CD4-positive, alpha-beta T cell treated with Interleukin-12 subunit alpha and Interleukin-12 subunit beta, for 1 hour (primary cell): ENCODE results near the gene FRAS1.

Experiments
- DNase-seq: peaks from one replicate; pipeline ENCODE4 v3.0.0-alpha.2; 2020

FRAS1 gene

GRCh38 chr4:78379991-78380729 lies 323.0 kb downstream of the FRAS1 start:
- DNase-seq, result no peak

- no peak for DNase-seq
Observed at GRCh38 chr4:78386679-78387078, 329.6 kb downstream of the FRAS1 start.

DNA sequence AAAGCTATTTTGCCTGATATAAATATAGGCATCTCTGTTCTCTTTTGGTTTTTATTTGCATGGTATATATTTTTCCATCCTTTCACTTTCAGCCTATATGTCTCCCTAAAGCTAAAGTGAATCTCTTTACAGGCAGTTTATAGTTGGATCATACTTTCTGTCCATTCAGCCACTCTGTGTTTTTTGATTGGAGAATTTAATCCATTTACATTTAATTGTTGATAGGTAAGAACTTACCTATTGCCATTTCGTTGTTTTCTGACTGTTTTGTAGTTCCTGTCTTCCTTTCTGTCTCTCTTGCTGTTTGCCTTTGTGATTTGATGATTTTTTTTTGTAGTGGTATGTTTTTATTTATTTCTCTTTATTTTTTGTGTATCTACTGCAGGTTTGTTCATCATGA lies 338.5 kb downstream of the FRAS1 start:
- DNase-seq, result no peak

GRCh38 chr4:78396613-78397291 lies 339.6 kb downstream of the FRAS1 start:
- DNase-seq, result no peak

- no peak for DNase-seq
Observed at GRCh38 chr4:78397292-78397630, 340.1 kb downstream of the FRAS1 start.

DNA sequence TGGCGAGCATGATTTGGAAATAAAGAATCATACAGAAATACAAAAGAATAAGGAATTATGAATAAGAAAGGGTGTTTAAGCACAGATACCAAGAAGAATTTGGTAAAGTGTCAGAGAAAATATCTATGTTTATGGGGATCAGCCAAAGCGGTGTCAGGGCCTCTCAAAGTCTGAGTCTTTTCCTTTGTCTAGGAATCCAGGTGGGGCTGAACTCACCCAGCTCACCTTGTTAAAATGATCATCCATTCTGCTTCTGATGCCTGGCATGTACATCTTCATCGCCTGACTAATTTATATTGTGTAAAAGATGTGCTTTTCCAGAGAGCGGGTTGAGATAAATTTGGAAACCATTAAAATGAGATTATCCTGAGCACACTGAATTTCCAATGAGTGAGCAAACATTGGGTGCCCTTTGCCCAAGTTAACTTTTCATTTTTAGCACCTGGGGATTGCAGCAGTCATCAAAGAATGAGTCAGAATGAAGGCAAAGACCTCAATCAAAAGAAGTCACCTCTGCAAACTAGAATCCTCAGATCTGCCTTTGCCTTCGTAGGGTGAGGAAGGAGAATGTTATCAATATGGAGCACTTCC lies 352.6 kb downstream of the FRAS1 start:
- DNase-seq, result no peak

DNA sequence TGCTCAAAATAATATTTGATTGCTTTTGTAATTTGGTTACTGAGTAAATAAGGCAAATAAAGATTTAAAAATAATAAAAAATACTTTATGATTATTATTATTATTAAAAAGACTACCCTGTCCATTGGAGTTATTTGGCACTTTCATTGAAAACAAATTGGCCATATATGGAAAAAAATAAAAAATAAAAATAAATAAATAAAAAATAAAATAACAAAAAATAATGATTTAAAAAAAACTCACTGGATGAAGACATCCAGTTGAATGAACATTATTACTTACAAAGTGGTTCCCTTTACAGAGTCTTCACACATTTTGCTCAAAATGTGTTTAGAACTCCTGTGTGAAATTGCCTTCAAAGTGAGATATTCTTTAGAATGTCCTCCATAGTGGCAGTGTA lies 353.1 kb downstream of the FRAS1 start:
- no peak for DNase-seq

DNA sequence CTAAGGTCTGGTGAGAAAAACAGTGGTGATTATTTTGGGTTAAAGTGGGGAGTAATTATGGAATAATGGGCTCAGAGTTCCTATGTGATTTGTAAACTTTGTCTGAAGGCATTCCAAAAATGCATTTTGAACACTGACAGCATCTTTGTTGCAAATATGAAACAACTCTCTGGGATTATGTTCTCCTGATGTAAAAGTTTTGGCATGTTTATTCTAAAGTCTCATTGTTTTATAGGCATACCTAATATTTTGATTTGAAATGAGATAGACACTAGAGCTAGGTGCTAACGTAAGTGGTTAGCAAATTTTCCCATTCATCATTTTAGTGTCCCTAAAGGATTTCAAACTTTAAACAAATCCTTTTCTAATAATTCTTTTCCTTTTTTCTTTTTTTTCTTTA lies 353.6 kb downstream of the FRAS1 start:
- DNase-seq, result no peak

DNA sequence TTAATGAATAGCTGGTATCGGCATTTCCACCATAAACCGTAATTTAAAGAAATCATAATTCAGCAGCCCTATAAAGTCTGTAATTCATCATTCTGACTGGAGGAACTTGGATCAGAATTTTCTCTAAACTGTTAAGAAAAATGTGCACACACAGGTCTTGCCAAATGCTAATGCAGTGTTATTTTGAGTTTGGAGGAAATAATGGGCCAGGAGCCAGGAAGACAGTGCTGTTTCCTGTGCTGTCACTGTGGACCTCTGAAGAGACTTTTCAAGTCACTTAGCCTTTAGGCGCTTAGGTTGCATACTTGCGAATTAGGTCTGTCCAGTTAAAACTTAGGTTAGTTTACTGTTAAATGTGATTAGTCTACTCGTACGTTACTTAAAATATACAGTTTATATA lies 357.0 kb downstream of the FRAS1 start:
- no peak for DNase-seq

GRCh38 chr4:78417603-78418002 lies 360.5 kb downstream of the FRAS1 start:
- no peak for DNase-seq

GRCh38 chr4:78418406-78418805 lies 361.3 kb downstream of the FRAS1 start:
- DNase-seq, result no peak

DNA sequence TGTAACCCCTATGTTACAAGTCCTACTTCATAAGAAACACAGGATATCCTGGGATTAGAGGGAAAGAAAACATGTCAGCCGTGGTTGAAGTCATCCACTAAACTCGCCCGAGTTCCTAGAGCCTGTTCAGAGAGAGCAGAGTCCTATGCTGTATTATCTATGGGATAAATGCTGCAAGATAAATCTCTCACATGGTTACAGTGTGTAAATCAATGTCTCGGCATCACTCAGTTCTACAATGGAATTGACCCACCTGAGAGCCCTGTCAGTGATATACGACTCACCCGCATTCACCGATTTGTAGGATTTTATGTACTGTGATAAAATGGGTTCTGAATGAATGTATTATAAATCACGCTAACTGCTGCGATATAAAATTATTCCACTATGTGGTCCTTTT lies 366.7 kb downstream of the FRAS1 start:
- DNase-seq, result no peak

DNA sequence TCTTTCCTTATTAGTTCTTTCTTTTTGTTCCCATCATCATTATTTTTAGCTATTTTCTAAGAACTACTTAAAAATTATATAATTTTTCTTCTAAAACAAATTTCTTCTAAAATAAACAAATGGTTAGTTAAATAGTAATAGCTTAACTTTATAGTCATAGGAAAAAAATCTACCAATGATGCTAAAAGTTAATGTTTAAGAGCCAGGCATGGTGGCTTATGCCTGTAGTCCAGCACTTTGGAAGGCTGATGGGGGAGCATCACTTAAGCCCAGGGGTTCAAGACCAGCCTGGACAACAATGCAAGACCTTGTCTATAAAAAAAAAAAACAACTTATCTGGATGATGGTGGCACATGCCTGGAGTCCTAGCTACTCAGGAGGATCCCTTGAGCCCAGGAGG lies 367.3 kb downstream of the FRAS1 start:
- DNase-seq, result no peak

DNA sequence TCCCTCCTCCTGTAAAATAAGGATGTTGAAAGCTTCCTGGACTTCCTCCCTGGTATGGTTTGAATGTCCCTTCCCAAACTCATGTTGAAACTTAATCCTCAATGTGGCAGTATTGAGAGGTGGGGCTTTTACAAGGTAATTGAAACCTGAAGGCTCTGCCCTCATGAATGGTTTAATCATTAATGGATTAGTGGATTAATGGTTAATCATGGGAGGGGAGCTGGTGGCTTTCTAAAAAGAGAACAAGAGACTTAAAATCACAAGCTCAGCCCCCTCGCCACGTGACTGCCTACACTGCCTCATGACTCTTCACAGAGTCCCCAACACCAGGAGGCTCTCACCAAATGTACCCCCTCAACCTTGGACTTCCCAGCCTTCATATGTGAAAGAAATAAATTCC lies 369.8 kb downstream of the FRAS1 start:
- DNase-seq, result no peak

GRCh38 chr4:78428996-78429395 lies 371.9 kb downstream of the FRAS1 start:
- no peak for DNase-seq

DNA sequence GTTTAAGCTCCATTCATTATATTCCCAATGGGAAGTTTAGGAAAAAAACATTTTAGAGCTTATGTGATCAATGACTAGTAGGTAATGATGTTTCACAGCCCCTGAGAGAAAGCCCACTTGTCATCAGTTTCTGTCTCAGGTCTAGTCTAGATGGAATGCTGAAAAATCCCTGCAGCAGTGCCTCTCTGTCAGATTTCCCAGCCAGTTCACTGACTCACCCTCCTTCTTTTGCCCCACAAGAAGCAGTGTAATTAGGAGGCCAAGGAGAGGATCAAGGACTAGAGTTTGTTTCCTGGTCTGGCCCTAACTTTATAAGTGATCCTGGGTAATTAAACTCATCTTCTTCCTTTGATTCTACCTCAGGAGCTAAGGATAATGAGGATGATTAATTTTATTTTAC lies 375.8 kb downstream of the FRAS1 start:
- DNase-seq, result no peak

DNA sequence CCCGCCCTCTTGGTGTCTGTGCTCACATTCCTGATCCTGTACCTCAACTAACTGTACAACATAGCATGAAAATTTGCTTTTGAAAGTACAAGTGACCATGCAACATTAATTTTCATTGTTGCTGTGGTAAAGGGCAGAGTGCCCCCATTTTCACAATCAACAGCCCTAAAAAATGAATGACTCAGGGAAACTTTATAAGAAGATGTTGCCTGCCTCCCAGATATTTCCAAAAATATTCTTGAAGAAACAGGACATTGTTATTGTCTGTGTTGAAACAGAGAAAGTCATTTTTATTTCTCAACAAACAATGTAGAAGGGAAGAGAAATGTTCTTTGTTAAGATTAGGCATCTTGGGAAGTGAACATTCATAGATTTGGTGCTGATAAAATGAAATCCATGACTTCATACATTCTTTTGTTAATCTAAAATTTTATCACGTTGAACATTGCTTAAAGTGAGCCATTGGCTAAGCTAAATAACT lies 380.5 kb downstream of the FRAS1 start:
- no peak for DNase-seq

DNA sequence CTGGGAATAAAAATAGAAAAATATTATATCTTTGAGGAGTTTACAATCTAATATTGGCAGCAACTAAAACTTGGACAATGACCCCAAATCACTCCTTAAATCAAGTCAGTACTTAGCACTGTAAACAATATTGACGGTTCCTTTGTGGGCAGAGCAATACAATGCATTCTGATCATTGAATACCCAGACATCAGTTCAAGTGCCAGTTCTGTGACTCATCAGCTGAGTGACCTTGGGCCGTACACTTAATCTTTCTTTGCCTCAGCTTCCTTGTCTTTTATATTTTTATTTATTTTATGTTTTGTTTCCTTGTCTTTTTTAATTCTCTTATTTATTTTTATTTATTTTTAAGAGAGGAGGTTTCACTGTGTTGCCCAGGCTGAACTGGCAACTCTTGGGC lies 382.2 kb downstream of the FRAS1 start:
- no peak for DNase-seq

DNA sequence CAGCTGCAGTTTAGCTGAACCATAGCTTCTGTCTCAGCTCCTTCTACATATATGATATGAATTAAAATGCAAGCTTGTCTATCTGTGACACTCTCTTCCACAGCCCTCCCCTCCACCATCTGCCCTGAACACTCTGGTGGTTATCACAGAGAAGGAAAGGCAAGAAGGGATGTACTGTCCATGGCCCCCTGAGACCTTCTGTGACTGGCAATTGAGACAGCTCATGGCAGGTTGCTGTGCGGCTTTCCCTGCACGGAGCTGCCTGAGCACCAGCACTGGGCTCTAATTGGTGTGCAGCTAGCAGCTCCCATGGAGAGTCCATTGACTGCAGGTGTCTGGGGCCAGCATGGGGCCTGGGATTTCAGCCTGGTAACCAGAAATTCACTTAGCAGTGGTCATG lies 384.6 kb downstream of the FRAS1 start:
- no peak for DNase-seq

DNA sequence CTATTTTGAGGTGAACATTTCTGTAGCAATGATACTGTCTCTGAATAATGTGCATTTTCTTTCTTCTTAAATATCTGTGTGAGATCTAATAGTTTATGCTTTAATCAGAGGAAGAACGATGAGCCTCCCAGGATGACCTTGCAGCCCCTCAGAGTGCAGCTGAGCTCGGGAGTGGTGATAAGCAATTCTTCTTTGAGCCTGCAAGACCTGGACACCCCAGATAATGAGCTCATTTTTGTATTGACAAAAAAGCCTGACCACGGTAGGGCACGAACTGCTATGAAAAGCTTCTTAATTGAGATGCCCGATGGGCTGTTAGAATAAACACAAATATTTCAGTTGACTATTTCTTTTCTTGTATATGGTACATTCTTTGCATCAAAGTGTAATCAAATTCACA lies 389.5 kb downstream of the FRAS1 start:
- DNase-seq, result no peak

- DNase-seq, result no peak
Observed at GRCh38 chr4:78451407-78451806, 394.3 kb downstream of the FRAS1 start.

- DNase-seq, result no peak
Observed at GRCh38 chr4:78454016-78454415, 396.9 kb downstream of the FRAS1 start.

DNA sequence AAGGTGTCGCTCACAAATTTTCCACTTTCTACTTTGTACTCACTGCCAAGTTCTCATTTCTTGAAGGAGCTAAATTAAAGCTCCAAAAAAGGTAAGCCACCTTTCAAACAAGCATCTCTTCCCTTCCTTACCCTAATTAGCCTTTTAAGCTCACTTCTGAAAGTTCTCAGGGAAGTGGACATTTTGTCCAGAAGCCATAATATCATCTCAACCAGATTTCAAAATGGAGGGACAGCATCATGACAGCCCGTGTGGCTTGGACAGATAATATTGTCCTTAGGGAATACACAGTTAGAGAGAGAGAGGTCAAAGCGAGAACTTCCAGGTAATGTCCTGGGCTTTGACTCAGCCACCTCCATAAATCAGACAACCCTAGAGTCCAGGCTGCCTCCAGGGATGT lies 400.6 kb downstream of the FRAS1 start:
- DNase-seq, result no peak

GRCh38 chr4:78459327-78459726 lies 402.2 kb downstream of the FRAS1 start:
- no peak for DNase-seq

- no peak for DNase-seq
Observed at GRCh38 chr4:78460368-78460767, 403.2 kb downstream of the FRAS1 start.
